HPDE6-E6E7 (cell line): ENCODE results near the gene RPS26.
"Not testable (repeated sequence)": the region's sequence is repeated elsewhere in the genome, so short reads cannot be mapped to it uniquely, and the experiment has no call there.

Source experiments
- DNase-seq: peaks from one replicate; pipeline ENCODE4 v3.0.0; 2011; ENCODE audit warnings: missing footprints; ENCODE audit errors: extremely low spot score

RPS26 gene

GRCh38 chr12:56041552-56042429 lies at the start of gene RPS26:
Gene RPS26 (plus strand): TSS chr12:56041918. CDS start chr12:56042167, 249 bp downstream.
- DNase-seq = peak; percentile 91

GRCh38 chr12:55993230-55993853 lies 48.4 kb upstream of the RPS26 start:
- DNase-seq = no peak

GRCh38 chr12:55995366-55995765 lies 46.4 kb upstream of the RPS26 start:
- DNase-seq = no peak

GRCh38 chr12:55996201-55996714 lies 45.5 kb upstream of the RPS26 start:
- DNase-seq = peak; percentile 29

- peak; percentile 99 for DNase-seq
Observed at GRCh38 chr12:55996715-55997534, 44.8 kb upstream of the RPS26 start, which contains the start of gene SUOX. Gene SUOX (plus strand): TSS chr12:55997276. CDS start chr12:56002222, 4,946 bp downstream.

- peak; percentile 29 for DNase-seq
Observed at GRCh38 chr12:55997535-55997859, 44.2 kb upstream of the RPS26 start.

GRCh38 chr12:55999522-55999921 lies 42.2 kb upstream of the RPS26 start:
- not testable (repeated sequence) for DNase-seq

- DNase-seq = not testable (repeated sequence)
Observed at GRCh38 chr12:55999999-56000540, 41.6 kb upstream of the RPS26 start.

GRCh38 chr12:56001487-56002100 lies 40.1 kb upstream of the RPS26 start:
- DNase-seq = no peak

- not testable (repeated sequence) for DNase-seq
Observed at GRCh38 chr12:56003376-56003775, 38.3 kb upstream of the RPS26 start.

GRCh38 chr12:56004211-56004610 lies 37.5 kb upstream of the RPS26 start:
- no peak for DNase-seq

GRCh38 chr12:56007564-56008559 lies 33.9 kb upstream of the RPS26 start:
- DNase-seq = peak; percentile 52

- DNase-seq = no peak
Observed at GRCh38 chr12:56010111-56010570, 31.6 kb upstream of the RPS26 start.

GRCh38 chr12:56011509-56012090 lies 30.1 kb upstream of the RPS26 start:
- no peak for DNase-seq

GRCh38 chr12:56013482-56013881 lies 28.2 kb upstream of the RPS26 start:
- no peak for DNase-seq

GRCh38 chr12:56014205-56014604 lies 27.5 kb upstream of the RPS26 start:
- no peak for DNase-seq

GRCh38 chr12:56017181-56017580 lies 24.5 kb upstream of the RPS26 start:
- no peak for DNase-seq

GRCh38 chr12:56018356-56018755 lies 23.4 kb upstream of the RPS26 start:
- no peak for DNase-seq

- no peak for DNase-seq
Observed at GRCh38 chr12:56020423-56021184, 21.1 kb upstream of the RPS26 start, which contains the start of gene IKZF4. Gene IKZF4 (plus strand): TSS chr12:56021043. CDS start chr12:56021494, 451 bp downstream.
